ENCODE results near the gene BPIFB2.

DNA sequence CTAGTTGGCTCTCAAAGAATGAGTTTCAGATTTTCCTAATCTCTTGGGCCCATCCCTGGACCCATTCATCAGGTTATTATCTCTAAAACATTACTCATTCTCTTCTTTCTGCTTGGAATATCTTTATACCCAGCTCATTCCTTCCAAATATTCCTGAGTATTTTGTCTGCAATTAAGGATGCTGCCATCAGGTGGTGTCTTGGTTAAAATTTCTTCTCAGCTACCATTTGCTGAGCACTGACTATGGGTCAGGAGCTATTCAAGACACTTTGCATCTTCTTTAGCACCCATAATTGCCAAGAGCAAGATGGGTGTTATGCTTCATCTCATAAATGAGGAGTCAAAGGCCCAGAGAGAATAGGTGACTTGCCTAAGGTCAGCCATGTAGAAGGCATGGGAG lies 11.7 kb upstream of the BPIFB2 start:
- TF ChIP-seq, protein P1, sequence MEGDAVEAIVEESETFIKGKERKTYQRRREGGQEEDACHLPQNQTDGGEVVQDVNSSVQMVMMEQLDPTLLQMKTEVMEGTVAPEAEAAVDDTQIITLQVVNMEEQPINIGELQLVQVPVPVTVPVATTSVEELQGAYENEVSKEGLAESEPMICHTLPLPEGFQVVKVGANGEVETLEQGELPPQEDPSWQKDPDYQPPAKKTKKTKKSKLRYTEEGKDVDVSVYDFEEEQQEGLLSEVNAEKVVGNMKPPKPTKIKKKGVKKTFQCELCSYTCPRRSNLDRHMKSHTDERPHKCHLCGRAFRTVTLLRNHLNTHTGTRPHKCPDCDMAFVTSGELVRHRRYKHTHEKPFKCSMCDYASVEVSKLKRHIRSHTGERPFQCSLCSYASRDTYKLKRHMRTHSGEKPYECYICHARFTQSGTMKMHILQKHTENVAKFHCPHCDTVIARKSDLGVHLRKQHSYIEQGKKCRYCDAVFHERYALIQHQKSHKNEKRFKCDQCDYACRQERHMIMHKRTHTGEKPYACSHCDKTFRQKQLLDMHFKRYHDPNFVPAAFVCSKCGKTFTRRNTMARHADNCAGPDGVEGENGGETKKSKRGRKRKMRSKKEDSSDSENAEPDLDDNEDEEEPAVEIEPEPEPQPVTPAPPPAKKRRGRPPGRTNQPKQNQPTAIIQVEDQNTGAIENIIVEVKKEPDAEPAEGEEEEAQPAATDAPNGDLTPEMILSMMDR (IDR thresholded peaks at IDR 0.05), result peak; percentile 30; the same call in 1 of the 2 replicates
- no peak for TF ChIP-seq POLR2AphosphoS5 (IDR thresholded peaks at IDR 0.05; ENCODE audit: low read depth, low read length)

Measured in Panc1 (cell line).